22Rv1 (cell line): ENCODE measurements around the gene TNFRSF1B.

Experiments
- ZFX ChIP-seq: fragments of 450-650 bp; IDR thresholded peaks from 2 replicates; pipeline ENCODE4 v1.6.1; 2017; ENCODE audit warnings: antibody characterized with exemption, borderline replicate concordance
- TF ChIP-seq, protein P1 (sequence below): fragments of 450-650 bp; IDR thresholded peaks from 2 replicates; pipeline ENCODE4 v1.5.1; 2017; ENCODE audit warnings: mild to moderate bottlenecking

DNA sequence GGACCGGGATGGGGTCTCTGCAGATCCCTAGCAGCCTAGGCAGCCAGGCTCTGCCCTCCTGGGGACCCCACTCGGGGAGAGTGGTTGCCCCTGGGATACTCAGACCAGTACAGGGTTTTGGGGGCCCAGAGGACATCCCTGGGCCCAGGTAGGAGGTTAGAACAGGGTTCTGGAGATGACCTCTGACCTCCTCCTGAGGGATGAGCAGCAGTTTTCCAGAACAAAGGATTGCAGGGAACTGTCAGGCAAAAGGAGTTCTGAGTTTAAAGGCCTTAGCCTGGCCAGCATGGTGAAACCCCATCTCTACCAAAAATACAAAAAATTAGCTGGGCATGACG is 42.7 kb downstream of the TNFRSF1B start:
- TF ChIP-seq, protein P1, sequence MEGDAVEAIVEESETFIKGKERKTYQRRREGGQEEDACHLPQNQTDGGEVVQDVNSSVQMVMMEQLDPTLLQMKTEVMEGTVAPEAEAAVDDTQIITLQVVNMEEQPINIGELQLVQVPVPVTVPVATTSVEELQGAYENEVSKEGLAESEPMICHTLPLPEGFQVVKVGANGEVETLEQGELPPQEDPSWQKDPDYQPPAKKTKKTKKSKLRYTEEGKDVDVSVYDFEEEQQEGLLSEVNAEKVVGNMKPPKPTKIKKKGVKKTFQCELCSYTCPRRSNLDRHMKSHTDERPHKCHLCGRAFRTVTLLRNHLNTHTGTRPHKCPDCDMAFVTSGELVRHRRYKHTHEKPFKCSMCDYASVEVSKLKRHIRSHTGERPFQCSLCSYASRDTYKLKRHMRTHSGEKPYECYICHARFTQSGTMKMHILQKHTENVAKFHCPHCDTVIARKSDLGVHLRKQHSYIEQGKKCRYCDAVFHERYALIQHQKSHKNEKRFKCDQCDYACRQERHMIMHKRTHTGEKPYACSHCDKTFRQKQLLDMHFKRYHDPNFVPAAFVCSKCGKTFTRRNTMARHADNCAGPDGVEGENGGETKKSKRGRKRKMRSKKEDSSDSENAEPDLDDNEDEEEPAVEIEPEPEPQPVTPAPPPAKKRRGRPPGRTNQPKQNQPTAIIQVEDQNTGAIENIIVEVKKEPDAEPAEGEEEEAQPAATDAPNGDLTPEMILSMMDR = no peak
- no peak for TF ChIP-seq ZFX
